Activated CD8-positive, alpha-beta memory T cell treated with anti-CD3 and anti-CD28 coated beads, Interleukin-2, amount 50 U/mL, for 48 hours (primary cell): ENCODE measurements around the gene OTOF.
"Not testable (repeated sequence)": the region's sequence is repeated elsewhere in the genome, so short reads cannot be mapped to it uniquely, and the experiment has no call there.

Experiments
- DNase-seq: peaks from one replicate; pipeline ENCODE4 v3.0.0-alpha.2; 2020

Gene OTOF

DNA sequence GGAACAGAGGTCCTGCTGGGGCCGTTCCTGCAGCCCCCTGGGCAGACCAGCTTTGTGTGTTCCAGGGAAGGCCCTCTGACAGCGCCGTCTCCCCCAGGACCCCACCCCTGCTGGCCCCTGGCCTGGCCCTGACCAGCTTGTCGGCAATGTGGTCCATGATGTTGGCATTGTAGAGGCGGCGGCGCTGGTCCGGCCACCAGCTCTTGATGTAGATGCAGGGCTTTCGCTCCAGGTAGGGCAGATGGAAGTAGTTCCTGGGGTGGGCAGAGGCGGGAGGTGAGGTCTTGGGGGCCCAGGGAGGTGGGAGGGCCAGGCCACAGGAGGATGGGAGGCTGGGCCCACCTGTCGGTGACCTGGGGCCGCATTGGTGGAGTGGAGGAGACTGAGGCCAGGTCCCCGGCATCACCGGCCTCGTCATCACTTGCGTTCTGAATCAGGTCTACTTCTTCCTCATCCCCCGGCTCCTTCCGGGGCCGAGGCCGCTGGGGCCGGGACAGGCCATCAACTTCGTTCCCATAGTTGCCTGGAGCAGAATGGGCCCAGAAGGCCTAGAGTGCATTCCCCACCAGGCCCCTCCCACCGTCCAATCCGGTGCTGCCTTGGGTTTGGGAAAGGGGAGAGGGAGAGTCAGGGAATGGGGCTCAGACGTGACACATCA lies 1.3 kb upstream of the OTOF start:
- DNase-seq = no peak

DNA sequence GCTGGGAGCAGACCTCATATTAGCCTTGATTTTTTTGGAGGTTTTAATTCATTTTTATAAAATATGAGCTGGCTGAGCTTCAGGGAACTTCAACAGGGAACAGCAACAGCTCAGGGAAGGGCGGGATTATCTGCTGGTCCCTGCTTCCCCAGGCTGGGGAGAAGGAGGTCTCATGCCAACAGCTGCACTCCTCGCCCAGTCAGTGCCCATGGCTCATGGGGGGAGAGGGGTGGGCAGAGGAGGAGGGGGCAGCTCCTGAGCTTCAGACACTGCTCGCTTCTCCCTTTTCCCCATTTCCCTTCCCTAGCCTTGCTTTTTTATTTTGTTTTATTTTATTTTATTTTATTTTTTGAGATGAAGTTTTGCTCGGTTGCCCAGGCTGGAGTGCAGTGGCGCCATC lies 442 bp upstream of the OTOF start:
- no peak for DNase-seq

DNA sequence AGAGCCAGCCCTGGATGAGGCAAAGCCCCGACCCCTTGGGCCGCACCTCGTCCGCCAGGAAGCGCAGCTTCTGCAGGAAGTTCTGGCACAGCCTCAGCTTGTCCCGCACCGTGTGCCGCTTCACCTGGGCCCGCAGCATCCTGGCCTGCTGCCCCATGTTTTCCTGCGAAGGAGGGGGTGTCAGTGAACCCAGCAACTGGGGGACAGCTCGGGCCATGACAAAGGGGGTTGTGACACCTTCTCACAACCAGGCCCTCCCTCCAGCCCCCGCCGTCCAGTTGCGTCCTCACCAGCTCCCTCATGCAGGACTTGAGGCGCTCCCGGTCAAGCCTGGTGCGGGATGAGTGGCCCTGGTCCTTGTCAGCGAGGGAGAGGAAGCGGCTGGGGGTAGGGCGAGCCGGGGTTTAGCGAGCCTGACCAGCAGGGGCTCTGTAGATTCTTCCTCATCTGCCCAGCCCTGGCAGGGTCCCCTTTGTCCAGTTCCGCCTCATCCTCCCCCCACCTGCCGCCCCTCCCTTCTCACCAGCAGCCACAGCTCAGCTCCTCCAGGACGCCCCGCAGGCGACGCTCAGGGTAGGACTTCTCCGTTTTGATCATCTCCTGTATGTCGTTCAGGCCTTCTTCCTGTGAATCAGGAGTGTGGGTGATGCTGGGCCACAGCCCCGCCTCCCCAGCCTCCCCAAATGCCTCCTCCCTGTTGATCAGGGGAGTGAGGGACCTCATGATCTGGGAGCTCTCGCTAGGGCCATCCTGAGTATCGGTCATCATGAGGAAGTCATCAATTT lies 606 bp downstream of the OTOF start:
- DNase-seq = no peak

DNA sequence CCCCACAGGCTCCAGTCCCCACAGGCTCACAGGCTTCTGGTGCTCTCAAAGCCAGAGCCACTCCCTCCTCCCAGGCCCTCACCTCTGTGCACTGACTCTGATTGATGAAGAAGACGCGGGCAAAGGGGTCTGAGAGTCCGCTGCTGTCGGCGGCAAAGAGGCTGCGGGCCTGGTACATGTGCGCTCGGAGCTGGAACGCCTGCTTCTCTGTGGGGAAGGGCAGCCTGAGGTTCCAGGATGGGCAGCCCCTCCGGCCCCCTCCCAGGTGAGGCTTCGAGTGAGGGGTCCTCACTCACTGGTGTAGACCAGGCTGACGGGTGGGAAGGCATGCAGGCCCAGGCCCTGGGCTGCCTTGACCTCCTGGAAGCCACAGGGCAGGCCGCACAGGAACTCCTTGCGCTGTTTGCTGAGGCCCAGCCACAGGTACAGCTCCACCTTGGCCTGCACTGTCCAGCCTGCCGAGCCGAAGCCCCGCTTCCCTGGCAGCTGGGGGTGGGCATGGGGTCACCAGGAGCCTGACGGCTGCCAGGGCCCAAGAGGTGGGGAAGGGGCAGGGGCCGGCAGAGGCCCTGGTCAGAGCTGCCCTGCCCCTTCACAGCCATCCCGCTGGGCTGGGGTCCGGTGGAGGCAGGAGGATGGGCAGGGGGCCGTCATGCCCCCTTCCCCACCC lies 2.0 kb downstream of the OTOF start:
- no peak for DNase-seq

DNA sequence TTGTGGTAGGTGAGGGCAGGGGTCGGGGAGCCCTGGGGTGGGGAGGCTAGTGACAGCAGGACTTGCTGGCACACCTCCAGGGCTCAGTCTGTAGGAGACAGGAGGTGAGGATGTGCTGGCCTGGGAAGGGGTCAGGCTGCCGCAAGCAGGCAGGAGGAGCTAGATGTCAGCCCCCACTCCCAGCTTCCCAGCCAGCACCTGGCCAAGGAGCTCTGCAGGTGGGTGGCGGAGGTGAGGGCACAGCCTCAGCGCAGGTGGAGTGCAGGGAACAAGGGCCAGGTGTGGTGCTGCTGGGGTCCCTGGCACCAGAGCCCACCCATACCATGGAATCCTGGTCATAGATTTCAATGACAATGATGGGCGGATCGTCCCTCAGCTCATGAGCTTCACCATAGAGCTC lies 2.9 kb downstream of the OTOF start:
- no peak for DNase-seq

DNA sequence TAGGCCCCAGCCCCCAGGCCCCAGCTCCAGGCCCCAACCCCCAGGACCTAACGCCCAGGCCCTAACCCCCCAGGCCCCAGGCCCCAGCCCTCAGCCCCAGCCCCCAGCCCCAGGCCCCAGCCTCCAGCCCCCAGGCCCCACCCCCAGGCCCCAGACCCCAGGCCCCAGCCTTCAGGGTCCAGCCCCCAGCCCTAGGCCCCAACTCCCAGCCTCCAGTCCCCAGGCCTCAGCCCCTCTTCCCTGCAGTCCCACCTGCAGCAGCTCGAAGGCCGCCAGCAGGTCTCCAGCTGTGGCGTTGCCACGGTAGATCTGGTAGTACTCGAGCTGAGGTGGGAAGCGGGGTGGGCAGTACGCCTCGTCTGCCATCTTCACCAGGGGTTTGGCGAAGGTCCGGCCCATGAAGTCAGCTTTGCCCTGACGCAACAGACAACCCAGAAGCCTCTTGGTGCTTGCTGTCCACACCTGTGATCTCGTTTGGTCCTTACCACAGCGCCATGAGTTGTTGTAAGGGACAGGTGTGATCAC lies 3.6 kb downstream of the OTOF start:
- DNase-seq = no peak

DNA sequence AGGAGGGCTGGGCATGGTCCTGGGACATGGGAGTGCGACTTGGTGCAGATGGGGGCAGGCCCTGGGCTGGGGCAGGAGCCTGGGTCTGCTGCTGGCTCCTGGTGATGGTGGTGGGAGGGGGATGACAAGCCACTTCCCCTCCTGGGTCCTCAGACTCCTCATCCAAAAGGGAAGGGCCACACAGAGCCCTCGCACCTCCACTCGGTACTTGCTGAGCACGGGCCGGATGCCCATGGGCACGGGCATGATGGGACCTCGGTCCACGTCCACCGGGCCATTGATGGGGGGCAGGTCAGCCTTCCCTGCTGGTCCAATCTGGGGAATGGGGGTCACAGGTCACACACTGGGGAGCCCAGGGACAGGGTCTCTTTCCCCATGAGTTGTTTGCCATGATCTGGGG lies 4.1 kb downstream of the OTOF start:
- no peak for DNase-seq

DNA sequence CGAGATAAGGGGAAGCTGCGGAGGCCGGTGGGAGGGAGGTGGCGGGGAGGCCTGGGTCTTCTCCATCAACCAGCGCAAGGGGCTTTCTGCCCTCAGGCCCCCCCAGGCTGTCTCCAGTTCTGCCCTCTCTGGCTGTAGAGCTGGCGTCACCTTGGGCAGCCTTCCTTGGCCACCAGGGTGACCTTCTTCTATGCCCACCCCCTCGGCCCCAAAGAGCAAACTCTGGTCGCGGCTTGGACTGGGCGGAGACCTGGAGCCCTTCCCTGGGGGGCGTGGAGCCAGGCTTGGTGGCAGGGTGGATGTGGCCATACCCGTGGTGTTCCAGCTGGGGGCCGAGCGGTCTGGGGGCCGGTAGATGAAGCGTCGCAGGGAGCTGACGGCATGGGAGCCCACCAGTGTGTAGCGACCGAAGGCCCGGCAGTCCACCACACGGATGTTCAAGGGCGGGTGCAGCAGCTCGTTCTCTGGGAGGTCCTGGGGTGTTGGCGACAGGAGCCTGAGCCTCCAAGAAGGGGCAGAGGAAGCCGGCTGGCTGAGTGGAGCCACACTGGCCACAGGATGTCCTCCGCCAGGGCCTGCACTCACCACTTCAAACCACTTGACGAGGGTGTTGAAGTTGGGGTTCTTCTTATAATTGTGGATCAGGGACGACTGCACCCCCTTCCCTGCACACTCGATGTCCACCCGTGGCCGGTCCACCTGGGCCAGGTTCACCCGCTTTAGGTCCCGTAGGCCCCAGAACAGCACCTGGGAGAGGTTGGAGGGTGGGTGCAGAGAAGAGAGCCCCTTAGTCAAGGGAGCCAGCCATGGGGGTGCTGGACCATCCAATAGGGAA lies 4.9 kb downstream of the OTOF start:
- DNase-seq = no peak

DNA sequence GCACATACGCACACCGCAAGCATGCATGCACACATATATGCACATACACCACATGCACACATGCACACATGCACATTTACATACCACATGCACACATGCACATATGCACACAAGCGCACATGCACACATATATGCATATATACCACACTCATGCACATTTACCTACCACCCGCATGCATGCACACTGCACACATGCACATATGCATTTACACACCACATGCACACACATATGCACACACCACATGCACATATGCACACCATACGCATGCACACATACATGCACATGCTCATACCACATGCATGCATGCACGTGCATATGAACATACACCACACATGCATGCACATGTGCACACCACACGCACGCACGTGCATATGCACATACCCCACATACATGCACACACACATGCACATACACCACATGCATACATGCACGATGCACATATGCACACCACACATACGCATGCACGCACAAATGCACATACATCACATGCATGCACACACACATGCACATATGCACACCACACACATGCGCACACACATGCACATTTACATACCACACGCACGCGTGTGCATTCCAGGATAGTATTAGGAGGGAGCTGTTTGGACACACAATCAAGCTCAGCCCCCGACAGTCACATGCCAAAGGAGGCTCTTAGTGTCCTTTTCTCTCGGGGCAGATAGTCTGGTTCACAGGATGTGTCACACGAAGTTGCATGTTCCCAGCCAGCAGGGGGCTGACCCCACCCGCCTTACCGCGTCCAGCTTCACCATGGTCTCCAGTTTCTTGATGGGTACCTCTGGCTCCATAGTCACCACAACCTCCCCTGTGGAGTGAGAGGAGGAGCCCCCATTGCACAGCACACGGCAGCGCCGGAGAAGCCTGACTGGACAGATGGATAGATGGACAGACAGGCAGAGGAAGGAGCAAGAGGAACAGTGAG lies 5.9 kb downstream of the OTOF start:
- DNase-seq = no peak

DNA sequence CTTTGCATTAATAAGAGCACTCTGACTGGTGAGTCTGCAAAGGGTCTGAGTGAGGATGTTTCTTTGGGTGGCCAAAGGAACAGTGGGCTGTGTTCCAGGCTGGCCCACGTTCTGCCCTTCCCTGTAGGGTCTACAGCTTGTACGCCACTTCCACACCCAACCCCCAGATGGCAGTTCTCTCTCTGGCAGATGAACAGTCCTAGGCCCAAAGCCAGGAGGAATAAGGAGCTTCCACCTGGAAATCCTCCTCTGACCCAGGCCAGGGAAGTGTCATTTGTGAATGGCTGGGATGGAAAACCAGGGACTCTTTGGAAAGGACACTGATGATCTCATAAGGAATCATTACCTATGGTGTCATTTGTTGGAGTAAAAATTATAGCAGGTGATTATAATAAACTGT lies 6.6 kb downstream of the OTOF start:
- DNase-seq = no peak

DNA sequence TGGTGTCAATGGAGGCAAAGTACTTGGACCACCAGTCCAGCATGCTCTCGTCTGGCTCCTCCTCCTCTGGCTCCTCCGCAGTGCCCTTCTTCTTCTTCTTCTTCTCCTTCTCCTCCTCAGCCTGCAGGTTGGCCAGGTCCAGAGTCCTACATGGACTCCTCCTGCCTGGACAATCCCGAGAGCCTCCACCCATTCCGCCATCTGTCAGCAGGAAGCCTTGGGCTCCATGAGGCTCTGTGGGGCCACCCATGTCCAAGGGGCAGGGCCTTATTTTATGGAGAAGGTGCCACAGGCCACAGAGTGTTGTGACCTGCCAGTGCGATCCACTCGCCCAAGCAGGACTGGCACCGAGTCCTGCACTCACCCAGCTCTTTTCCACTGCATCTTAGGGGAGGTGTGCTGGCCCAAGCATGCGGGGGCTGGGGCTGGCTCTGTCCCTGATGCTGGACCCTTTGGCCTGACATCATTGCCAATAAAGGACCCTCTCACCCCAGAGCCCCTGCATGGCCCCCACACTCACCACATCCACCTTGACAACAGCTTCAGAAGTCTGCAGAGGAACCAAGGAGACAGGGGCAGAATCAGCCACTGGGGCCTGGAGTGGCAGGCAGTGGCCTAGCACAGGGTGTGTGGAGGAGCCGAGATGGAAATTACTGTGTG lies 7.2 kb downstream of the OTOF start:
- no peak for DNase-seq

DNA sequence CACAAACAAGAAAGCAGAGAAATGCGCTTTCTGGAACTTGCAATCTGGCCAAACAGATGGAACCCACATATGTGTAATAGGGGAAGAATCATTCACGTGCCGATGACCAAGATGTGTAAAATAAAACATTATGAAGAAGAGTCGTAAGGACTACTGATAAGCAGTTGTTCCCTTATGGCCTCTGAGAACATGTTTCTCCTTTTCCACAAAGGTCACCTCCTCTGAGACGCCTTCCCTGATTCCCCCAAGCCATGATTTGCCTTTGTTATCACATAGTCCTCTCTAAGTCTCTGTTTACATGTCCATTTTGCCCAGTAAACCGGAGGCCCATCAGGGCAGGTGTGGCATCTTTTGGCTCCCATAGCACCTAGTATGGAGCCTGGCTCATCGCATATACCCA lies 8.0 kb downstream of the OTOF start:
- DNase-seq = no peak

DNA sequence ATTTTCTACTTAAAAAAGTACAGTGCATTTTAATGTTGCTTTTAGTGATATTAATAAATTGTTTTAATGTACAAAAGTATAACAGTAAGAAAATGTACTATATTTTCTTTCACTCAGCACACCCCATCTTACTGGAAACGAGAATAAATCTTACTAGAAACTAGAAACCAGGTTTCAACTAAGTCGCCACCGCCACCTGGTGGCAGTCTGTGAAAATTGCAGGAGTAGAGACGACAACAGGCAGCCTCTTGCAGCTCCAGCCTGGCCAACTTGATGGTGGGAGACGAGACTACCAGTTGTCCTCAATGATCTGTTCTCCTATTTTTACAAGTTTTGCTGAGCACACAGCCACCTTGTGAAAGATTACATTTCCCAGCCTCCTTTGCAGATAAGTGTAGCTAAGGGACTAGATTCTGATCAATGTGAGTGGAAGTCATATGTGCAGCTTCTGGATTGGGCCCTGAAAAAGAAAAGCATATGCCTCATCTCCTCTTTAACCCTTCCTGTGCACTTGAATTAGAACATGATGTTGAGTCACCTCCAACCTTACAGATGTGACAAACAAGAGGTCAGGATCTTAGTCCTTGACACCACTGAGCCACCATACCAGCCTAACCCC lies 8.7 kb downstream of the OTOF start:
- peak; percentile 89 for DNase-seq

DNA sequence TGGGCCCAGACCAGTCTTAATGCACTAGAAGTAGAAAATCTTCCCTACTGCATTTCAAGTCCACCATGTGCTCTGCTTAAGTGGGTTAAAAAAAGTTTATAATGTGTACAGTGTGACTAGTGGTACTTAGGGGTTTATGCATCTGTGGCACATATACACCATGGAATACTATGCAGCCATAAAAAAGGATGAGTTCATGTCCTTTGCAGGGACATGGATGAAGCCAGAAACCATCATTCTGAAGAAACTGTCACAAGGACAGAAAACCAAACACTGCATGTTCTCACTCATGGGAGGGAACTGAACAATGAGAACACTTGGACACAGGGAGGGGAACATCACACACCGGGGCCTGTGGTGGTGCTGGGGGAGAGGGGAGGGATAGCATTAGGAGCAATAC lies 9.4 kb downstream of the OTOF start:
- not testable (repeated sequence) for DNase-seq

DNA sequence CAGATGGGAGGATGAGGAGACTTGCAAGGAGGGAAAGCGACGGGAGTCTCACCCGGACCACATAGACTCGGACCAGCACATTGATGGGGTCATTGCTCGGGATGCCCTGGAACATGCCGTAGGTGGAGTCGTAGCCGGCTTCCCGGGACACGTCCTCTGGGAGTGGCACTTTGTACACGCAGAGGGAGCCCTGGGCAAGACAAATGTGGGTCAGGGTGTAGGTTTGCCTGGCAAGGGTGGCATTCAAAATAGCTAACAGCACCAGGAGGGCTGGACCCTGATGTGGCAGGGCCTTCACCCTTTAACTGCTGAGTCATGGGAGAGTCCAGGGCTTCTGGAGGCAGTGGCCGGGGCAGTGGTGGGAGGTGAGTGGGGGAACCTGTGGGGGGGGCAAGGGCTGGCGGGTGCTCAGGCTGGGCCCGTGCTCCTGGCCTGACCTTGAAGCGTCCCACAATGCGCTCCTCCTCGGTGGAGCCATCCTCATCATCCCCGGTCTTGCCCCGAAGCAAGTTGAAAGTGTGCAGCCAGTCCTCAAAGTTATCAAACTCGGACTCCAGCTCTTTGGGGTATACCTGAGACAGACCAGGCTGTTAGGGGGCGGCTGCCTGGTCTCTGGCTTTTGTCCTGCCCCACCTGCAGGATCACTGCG lies 11.1 kb downstream of the OTOF start:
- DNase-seq = no peak

DNA sequence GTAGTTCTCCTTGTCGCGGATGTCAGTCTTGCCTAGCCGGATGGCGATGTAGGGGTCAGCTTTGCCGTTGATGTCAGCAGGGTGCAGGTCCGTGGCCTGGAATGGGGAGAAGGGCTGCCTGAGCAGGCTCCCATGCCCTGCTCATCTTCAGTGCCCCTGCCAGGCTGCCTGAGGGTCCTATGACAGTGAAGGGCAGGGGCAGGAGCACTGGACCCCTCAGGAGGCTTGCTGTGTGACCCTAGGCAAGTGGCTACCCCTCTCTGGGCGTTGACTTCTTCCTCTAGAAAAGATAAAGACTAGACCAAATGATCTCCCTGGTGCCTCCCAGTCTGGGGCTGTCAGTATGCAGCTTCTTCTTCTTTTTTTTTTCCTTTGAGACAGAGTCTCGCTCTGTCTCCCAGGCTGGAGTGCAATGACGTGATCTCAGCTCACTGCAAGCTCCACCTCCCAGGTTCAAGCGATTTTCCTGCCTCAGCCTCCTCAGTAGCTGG lies 11.9 kb downstream of the OTOF start:
- DNase-seq = no peak

DNA sequence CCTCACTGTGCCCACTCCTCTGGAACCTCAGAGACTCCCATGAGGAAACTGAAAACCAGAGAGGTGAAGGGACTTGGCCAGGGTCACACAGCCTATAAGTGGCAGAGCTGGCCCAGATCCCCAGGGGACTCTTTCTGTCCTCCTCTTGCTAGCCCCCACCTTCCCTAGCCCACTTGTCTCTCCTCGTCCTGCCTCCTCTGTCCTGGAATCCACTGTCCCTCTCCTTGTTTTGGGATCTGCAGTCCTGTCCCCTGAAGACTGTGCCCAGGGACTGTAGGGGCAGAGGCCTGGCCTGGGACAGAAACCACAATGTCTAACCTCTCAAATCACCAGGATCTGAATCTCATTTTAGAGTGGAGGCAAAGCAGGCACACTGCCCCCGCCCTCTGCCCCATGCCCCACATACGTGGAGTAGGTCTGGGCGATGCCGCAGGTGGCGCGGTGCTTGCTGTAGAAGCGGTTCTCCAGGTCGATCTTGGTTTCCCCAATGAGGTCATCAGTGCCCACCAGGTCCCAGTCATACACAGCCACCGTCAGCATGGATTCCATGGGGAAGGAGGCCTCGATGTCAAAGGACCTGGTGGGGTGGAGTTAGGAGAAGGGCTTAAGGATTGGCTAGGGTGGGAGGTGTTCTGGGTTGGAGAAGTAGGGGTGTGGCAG lies 12.5 kb downstream of the OTOF start:
- DNase-seq = no peak

DNA sequence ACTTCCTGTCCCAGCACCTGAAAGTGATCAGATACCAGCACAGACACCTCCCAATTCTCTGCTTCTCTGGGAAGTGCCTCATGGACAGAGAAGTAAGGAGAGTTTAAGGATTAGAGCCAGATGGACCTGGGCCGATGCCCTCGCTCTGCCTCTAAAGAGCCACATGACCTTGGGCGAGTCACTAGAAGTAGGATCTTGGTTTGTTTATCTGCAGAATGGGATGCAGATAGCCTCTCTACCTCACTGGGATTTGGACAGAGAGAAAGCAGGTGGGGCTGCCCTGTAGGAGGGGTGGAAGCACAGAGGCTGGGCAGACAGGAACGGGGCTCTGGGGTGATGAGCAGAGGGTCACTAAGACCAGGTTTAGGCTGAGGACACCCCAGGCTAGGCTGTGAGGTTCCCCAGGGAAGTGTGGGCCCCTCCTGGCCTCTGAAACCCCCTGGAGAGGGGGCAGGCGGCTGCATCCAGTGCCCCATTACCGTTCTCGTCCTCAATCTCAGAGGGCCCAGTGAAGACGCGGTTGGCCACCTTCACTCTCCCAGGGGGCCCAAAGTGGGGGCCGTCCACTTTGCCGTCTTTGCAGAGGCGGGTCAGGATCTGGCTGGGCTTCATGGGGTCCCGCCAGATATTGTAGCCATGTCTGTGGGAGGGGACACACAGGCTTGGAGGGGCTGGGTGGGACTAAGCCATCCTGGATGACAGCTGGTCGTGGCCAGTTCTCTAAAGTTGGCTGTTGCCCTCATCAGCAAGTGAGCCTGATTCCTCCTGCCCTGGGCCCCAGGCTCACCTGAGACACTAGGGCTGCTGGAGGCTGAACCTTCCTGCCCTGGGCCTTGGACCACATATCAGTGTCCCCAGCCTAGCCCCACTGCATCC lies 13.3 kb downstream of the OTOF start:
- DNase-seq = no peak
